K562 (cell line): ENCODE data around the gene CRKL. TPM values are rescaled to one million over a fixed set of nuclear protein-coding genes. Genes with fewer than 3 reads are reported as not detected.
A peak's percentile ranks its signal among the peaks of the same experiment; 100 is the strongest.

Experiments used
- ATF1 ChIP-seq, 2 experiments: fragments of 450-650 bp in 1 of 2; IDR thresholded peaks; 2 replicates each; pipeline ENCODE4 v1.6.1; 2016; ENCODE audit warnings: missing compliant biosample characterization in 1 of 2, missing genetic modification characterization in 1 of 2
- CEBPZ ChIP-seq: fragments of 150-350 bp; IDR thresholded peaks from 2 replicates; pipeline ENCODE4 v1.6.1; 2014; ENCODE audit warnings: low read depth, mild to moderate bottlenecking, low read length, borderline replicate concordance
- E2F4 ChIP-seq: sonication (generic); formaldehyde crosslinking; IDR thresholded peaks from 2 replicates; pipeline ENCODE4 v1.8.0; 2022; ENCODE audit warnings: mild to moderate bottlenecking, low read depth, missing genetic modification reagents
- KAT7 ChIP-seq: sonication (generic); formaldehyde crosslinking; IDR thresholded peaks from 2 replicates; pipeline ENCODE4 v1.8.0; 2022; ENCODE audit warnings: missing genetic modification reagents, mild to moderate bottlenecking, borderline replicate concordance
- TAF1 ChIP-seq: IDR thresholded peaks from 2 replicates; pipeline ENCODE4 v1.6.1; 2011; ENCODE audit warnings: mild to moderate bottlenecking, low read length, moderate library complexity; ENCODE audit not compliant: insufficient read depth, control insufficient read depth, severe bottlenecking; ENCODE audit errors: extremely low read depth
- ZBTB1 ChIP-seq: sonication (generic); formaldehyde crosslinking; IDR thresholded peaks from 2 replicates; pipeline ENCODE4 v1.8.1; 2023; ENCODE audit warnings: missing genetic modification reagents, low read depth, mild to moderate bottlenecking, borderline replicate concordance
- ZFP30 ChIP-seq: fragments of 250-450 bp; sonication (Bioruptor Pico); IDR thresholded peaks from 2 replicates; pipeline ENCODE4 v1.8.0; 2022; ENCODE audit warnings: moderate library complexity, mild to moderate bottlenecking, inconsistent platforms, borderline replicate concordance
- ZNF785 ChIP-seq: fragments of 250-450 bp; sonication (Bioruptor Pico); IDR thresholded peaks from 2 replicates; pipeline ENCODE4 v1.4.0; 2020; ENCODE audit warnings: mild to moderate bottlenecking
- polyA plus RNA-seq, 8 experiments: library from polyadenylated mRNA; depleted of rRNA in 4 of 8; stranded (reverse) in 5 of 8; unstranded in 3 of 8; fragments of >200 nt; fragmentation: Nextera tagmentation in 2 of 8; fragmentation: Illumina TruSeq in 1 of 8; extraction: Ambion mirVana in 2 of 8; extraction: Trizol in 1 of 8; gene quantifications; 2 replicates each; pipeline versions ENCODE4 v1.2.1 to v1.2.3, GENCODE V29; 2011 to 2014; ENCODE audit warnings: inconsistent platforms in 1 of 8, missing spikeins in 1 of 8
- total RNA-seq, 7 experiments: library from RNA; depleted of rRNA in 6 of 7; stranded (reverse); fragments of >200 nt in 6 of 7; fragmentation: Illumina TruSeq in 2 of 7; extraction: Trizol in 2 of 7; gene quantifications; 2 replicates each; pipeline versions ENCODE4 v1.2.1 to v1.2.3, GENCODE V29; 2011 to 2021; ENCODE audit warnings: low replicate concordance in 1 of 7
- TF ChIP-seq, protein P1 (sequence below), 3 experiments: IDR thresholded peaks in 2 of 3; conservative IDR thresholded peaks in 1 of 3; 2 replicates each; pipeline ENCODE4 v1.5.1; 2011 to 2012; ENCODE audit warnings: low read length in 3 of 3, mild to moderate bottlenecking in 3 of 3, control low read depth in 2 of 3, improper control_type of control experiment in 1 of 3, inconsistent platforms in 1 of 3, low read depth in 1 of 3, mixed read lengths in 1 of 3, moderate library complexity in 1 of 3; ENCODE audit not compliant: insufficient read depth in 2 of 3
- TF ChIP-seq, protein P2 (sequence below): sonication (generic); formaldehyde crosslinking; IDR thresholded peaks from 2 replicates; pipeline ENCODE4 v1.8.1; 2022; ENCODE audit warnings: missing genetic modification reagents
- TF ChIP-seq, protein P3 (sequence below), 3 experiments: fragments of 200-800 bp in 1 of 3; sonication (Bioruptor generic) in 1 of 3; sonication (generic) in 1 of 3; formaldehyde crosslinking in 1 of 3; IDR thresholded peaks; 2 replicates each; pipeline versions ENCODE4 v1.6.1 to v1.8.0; 2016 to 2022; ENCODE audit warnings: mild to moderate bottlenecking in 2 of 3, missing compliant biosample characterization in 2 of 3, missing genetic modification characterization in 2 of 3, missing genetic modification reagents in 1 of 3
- TF ChIP-seq, protein P4 (sequence below): fragments of 150-350 bp; conservative IDR thresholded peaks from 2 replicates; pipeline ENCODE4 v1.6.1; 2014; ENCODE audit warnings: low read length

CRKL gene
- total and polyA plus RNA-seq, 9 of the 15 experiments (the other 6 are each of a cell fraction or from before 2014, with no cell fraction given) = 100 to 263 (median 124) TPM

DNA sequence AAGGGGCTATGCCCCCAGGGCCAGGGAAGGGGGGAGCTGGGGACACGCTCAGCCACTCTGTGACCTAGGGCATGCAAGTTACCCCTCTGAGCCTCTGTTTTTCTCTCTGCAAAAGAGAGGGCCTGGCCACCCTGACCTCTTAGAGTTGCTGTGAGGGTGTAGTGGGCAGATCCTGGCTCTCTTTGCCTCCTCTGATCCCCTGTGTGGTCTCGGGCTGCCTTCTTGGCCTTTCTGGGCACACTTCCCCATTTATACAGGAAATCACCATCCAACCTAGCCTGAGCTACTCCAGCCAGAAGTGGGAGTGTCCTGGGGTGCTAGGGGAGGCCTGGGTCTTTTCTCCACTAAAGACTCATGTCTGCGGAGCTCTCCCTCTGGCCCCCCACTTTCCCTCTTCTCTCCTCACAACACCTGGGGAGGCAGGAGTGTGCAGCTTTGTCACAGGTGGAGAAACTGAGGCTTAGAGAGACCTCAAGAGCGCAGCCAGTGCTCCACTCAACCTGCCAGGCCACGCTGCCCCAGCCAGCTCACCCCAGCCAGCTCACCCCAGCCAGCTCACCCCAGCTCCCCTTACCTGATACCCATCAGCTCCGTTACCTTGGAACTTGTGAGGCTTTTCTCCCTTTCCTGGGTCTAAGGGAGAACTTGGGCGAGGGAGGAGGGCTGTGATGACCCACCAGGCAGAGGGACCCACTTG is 51.2 kb downstream of the CRKL start (continued):
- TF ChIP-seq, protein P1, sequence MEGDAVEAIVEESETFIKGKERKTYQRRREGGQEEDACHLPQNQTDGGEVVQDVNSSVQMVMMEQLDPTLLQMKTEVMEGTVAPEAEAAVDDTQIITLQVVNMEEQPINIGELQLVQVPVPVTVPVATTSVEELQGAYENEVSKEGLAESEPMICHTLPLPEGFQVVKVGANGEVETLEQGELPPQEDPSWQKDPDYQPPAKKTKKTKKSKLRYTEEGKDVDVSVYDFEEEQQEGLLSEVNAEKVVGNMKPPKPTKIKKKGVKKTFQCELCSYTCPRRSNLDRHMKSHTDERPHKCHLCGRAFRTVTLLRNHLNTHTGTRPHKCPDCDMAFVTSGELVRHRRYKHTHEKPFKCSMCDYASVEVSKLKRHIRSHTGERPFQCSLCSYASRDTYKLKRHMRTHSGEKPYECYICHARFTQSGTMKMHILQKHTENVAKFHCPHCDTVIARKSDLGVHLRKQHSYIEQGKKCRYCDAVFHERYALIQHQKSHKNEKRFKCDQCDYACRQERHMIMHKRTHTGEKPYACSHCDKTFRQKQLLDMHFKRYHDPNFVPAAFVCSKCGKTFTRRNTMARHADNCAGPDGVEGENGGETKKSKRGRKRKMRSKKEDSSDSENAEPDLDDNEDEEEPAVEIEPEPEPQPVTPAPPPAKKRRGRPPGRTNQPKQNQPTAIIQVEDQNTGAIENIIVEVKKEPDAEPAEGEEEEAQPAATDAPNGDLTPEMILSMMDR (IDR thresholded peaks at IDR 0.05 in 2 of 3, conservative IDR thresholded peaks at IDR 0.05 in 1 of 3; ENCODE audit: insufficient read depth in 2 of 3, low read depth in 1 of 3, low read length in 3 of 3) = no peak
- TF ChIP-seq ATF1 (CRISPR knock-in tag; IDR thresholded peaks at IDR 0.05) = no peak
- no peak for TF ChIP-seq ATF1 (tag; IDR thresholded peaks at IDR 0.05)
- 0 out of 2 replicates have a peak, but pooled peaks have one; percentile 16 for TF ChIP-seq E2F4
- TF ChIP-seq, protein P2, sequence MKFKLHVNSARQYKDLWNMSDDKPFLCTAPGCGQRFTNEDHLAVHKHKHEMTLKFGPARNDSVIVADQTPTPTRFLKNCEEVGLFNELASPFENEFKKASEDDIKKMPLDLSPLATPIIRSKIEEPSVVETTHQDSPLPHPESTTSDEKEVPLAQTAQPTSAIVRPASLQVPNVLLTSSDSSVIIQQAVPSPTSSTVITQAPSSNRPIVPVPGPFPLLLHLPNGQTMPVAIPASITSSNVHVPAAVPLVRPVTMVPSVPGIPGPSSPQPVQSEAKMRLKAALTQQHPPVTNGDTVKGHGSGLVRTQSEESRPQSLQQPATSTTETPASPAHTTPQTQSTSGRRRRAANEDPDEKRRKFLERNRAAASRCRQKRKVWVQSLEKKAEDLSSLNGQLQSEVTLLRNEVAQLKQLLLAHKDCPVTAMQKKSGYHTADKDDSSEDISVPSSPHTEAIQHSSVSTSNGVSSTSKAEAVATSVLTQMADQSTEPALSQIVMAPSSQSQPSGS = no peak
- TF ChIP-seq, protein P3, sequence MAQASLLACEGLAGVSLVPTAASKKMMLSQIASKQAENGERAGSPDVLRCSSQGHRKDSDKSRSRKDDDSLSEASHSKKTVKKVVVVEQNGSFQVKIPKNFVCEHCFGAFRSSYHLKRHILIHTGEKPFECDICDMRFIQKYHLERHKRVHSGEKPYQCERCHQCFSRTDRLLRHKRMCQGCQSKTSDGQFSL (CRISPR knock-in tag; IDR thresholded peaks at IDR 0.05) = 0 out of 2 replicates have a peak, but pooled peaks have one; percentile 39
- TF ChIP-seq, protein P3 (tag; IDR thresholded peaks at IDR 0.05) = no peak
- 0 out of 2 replicates have a peak, but pooled peaks have one; percentile 72 for TF ChIP-seq ZBTB1 (CRISPR knock-in tag)
- no peak for TF ChIP-seq CEBPZ
- TF ChIP-seq TAF1 = no peak
- TF ChIP-seq, protein P4, sequence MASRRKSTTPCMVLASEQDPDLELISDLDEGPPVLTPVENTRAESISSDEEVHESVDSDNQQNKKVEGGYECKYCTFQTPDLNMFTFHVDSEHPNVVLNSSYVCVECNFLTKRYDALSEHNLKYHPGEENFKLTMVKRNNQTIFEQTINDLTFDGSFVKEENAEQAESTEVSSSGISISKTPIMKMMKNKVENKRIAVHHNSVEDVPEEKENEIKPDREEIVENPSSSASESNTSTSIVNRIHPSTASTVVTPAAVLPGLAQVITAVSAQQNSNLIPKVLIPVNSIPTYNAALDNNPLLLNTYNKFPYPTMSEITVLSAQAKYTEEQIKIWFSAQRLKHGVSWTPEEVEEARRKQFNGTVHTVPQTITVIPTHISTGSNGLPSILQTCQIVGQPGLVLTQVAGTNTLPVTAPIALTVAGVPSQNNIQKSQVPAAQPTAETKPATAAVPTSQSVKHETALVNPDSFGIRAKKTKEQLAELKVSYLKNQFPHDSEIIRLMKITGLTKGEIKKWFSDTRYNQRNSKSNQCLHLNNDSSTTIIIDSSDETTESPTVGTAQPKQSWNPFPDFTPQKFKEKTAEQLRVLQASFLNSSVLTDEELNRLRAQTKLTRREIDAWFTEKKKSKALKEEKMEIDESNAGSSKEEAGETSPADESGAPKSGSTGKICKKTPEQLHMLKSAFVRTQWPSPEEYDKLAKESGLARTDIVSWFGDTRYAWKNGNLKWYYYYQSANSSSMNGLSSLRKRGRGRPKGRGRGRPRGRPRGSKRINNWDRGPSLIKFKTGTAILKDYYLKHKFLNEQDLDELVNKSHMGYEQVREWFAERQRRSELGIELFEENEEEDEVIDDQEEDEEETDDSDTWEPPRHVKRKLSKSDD = 0 out of 2 replicates have a peak, but pooled peaks have one; percentile 15
- TF ChIP-seq KAT7 (CRISPR knock-in tag) = peak; percentile 70; the same call in 1 of the 2 replicates
- no peak for TF ChIP-seq ZFP30 (CRISPR knock-in tag)
- no peak for TF ChIP-seq ZNF785 (CRISPR knock-in tag)
